ENCODE data around the gene CTDP1.

- TF ChIP-seq CTCF (optimal IDR thresholded peaks at IDR 0.05 in 1 of 3, IDR thresholded peaks at IDR 0.05 in 1 of 3, conservative IDR thresholded peaks at IDR 0.05 in 1 of 3; ENCODE audit: extremely low read depth in 1 of 3, insufficient read depth in 2 of 3, low read length in 3 of 3) (no peak), EZH2 (IDR thresholded peaks at IDR 0.05; ENCODE audit: low read length) (no peak)
These were observed 115.2 kb downstream of the CTDP1 start for GRCh38 chr18:79794846-79795245.

All from keratinocyte (primary cell).